Panc1 (cell line): ENCODE data around the gene IL15. TPM values are rescaled to one million over a fixed set of nuclear protein-coding genes. Genes with fewer than 3 reads are reported as not detected.

Experiments used
- ATAC-seq: fragments of 200-7000 bp; cut with Tn5 transposase; 2 replicates; pipeline ENCODE4 v1.9.1; 2020; ENCODE audit warnings: mild to moderate bottlenecking, moderate library complexity
- BruUV-seq: library from RNA; stranded (reverse); fragments of 400-500 nt; replicated peaks from 2 replicates; lab custom pipeline; 2021; lab: Mats Ljungman, UMichigan
- CTCF ChIA-PET: fragments of 300-600 bp; sonication (Branson Sonifier 250); formaldehyde crosslinking; loops from one replicate; lab custom pipeline; 2022; ENCODE audit warnings: antibody characterized with exemption; lab: Charles Lee
- POLR2A ChIA-PET: fragments of 300-600 bp; sonication (Branson Sonifier 250); formaldehyde crosslinking; loops from one replicate; lab custom pipeline; 2022; ENCODE audit warnings: antibody characterized with exemption; lab: Charles Lee
- DNase-seq: peaks from one replicate; pipeline ENCODE4 v3.0.0-alpha.2; 2010; ENCODE audit warnings: low read depth, low spot score
- H3K27ac ChIP-seq: 2 replicates; pipeline ENCODE4 v1.5.1; 2011; ENCODE audit warnings: mild to moderate bottlenecking, low read length, inconsistent platforms
- H3K27me3 ChIP-seq: fragments of 200-500 bp; sonication (Bioruptor generic); 2 replicates; pipeline ENCODE4 v1.6.0; 2014; ENCODE audit warnings: low read length, inconsistent platforms; ENCODE audit not compliant: control insufficient read depth, insufficient read depth
- H3K36me3 ChIP-seq: fragments of 200-500 bp; sonication (Bioruptor generic); 2 replicates; pipeline ENCODE4 v1.5.1; 2014; ENCODE audit warnings: inconsistent platforms, mild to moderate bottlenecking, low read length, moderate library complexity; ENCODE audit not compliant: control insufficient read depth, insufficient read depth
- H3K4me1 ChIP-seq: 2 replicates; pipeline ENCODE4 v1.5.1; 2011; ENCODE audit warnings: inconsistent platforms, mild to moderate bottlenecking, low read length, moderate library complexity; ENCODE audit not compliant: control insufficient read depth, insufficient read depth
- H3K4me3 ChIP-seq, 2 experiments: 2 replicates each; pipeline ENCODE4 v1.5.1; 2011 to 2012; ENCODE audit warnings: low read depth in 2 of 2, low read length in 2 of 2, mild to moderate bottlenecking in 2 of 2, inconsistent platforms in 1 of 2, moderate library complexity in 1 of 2
- H3K9me3 ChIP-seq: fragments of 200-500 bp; sonication (Bioruptor generic); 2 replicates; pipeline ENCODE4 v1.5.1; 2014; ENCODE audit warnings: low read depth, mild to moderate bottlenecking, inconsistent platforms, low read length, moderate library complexity; ENCODE audit not compliant: control insufficient read depth, insufficient read depth
- CTCF ChIP-seq: fragments of 450-650 bp; IDR thresholded peaks from 2 replicates; pipeline ENCODE4 v1.5.1; 2017; ENCODE audit warnings: mild to moderate bottlenecking
- POLR2AphosphoS5 ChIP-seq: IDR thresholded peaks from 2 replicates; pipeline ENCODE4 v1.6.1; 2012; ENCODE audit warnings: mild to moderate bottlenecking, low read depth, low read length, moderate library complexity
- REST ChIP-seq, 2 experiments: IDR thresholded peaks; 2 replicates each; pipeline ENCODE4 v1.6.1; 2011 to 2012; ENCODE audit warnings: low read depth in 2 of 2, control low read depth in 1 of 2, low read length in 1 of 2, mild to moderate bottlenecking in 1 of 2, moderate library complexity in 1 of 2; ENCODE audit not compliant: insufficient read depth in 1 of 2
- SIN3A ChIP-seq: IDR thresholded peaks from 2 replicates; pipeline ENCODE4 v1.6.1; 2012; ENCODE audit warnings: low read depth, mild to moderate bottlenecking, low read length, moderate library complexity, borderline replicate concordance; ENCODE audit not compliant: insufficient read depth
- TCF7L2 ChIP-seq: IDR thresholded peaks from 2 replicates; pipeline ENCODE4 v1.6.1; 2011; ENCODE audit warnings: mild to moderate bottlenecking, low read depth, low read length, inconsistent platforms
- in situ Hi-C: cut with HindIII; loops from 2 replicates; pipeline ENCODE4 v1.10.0; 2016; ENCODE audit warnings: low sequenced_read_pairs, low pct_unique_long_range_greater_than_20kb
- intact Hi-C: fragments of 100-400 bp; cut with micrococcal nuclease; formaldehyde crosslinking; loops from one replicate; pipeline ENCODE4 v1.10.0; 2022; ENCODE audit not compliant: unreplicated experiment
- total RNA-seq: library from RNA; stranded (reverse); gene quantifications from one replicate; pipeline ENCODE4 v1.2.1, GENCODE V29; 2021; ENCODE audit not compliant: unreplicated experiment

Gene IL15
- total RNA-seq, 1 experiment from 2014 or later = 2.7 TPM

GRCh38 chr4:141759796-141760425 lies 123.5 kb downstream of the IL15 start:
- no peak overlapping the region for H3K27ac ChIP-seq
- CTCF ChIA-PET = no interaction called here
- ATAC-seq = no peak

GRCh38 chr4:141761926-141762325 lies 125.5 kb downstream of the IL15 start:
- POLR2A ChIA-PET = no interaction called here
- BruUV-seq = no TSS peak
- intact Hi-C loops = no loop called here

More at GRCh38 chr4:141759796-141760425, 123.5 kb downstream of the IL15 start:
- no peak for DNase-seq
- BruUV-seq = no TSS peak
- H3K4me1 ChIP-seq = no peaks in the 10 kb centered on the region
- H3K9me3 ChIP-seq = no peaks in the 10 kb centered on the region
- in situ Hi-C loops = no loop called here
- no peaks in the 10 kb centered on the region for H3K36me3 ChIP-seq
- TF ChIP-seq SIN3A = no peak
- TF ChIP-seq TCF7L2 = no peak
- no peak for TF ChIP-seq POLR2AphosphoS5
- TF ChIP-seq REST (IDR thresholded peaks at IDR 0.05; ENCODE audit: insufficient read depth in 1 of 2, low read depth in 2 of 2, low read length in 1 of 2) = no peak
- TF ChIP-seq CTCF = no peak
- no peak overlapping the region for H3K4me3 ChIP-seq
- POLR2A ChIA-PET = no interaction called here
- no peaks in the 10 kb centered on the region for H3K27me3 ChIP-seq
- intact Hi-C loops = no loop called here

More at GRCh38 chr4:141761926-141762325, 125.5 kb downstream of the IL15 start:
- in situ Hi-C loops = no loop called here
- ATAC-seq (no peak), DNase-seq (no peak)
- TF ChIP-seq SIN3A (no peak), POLR2AphosphoS5 (no peak), CTCF (no peak), REST (IDR thresholded peaks at IDR 0.05; ENCODE audit: insufficient read depth in 1 of 2, low read depth in 2 of 2, low read length in 1 of 2) (no peak), TCF7L2 (no peak)
- Histone ChIP-seq H3K4me1 (no peaks in the 10 kb centered on the region), H3K4me3 (no peak overlapping the region), H3K27ac (no peak overlapping the region), H3K36me3 (no peaks in the 10 kb centered on the region), H3K27me3 (no peaks in the 10 kb centered on the region), H3K9me3 (no peaks in the 10 kb centered on the region)
- CTCF ChIA-PET = no interaction called here
